ES-I3 (cell line): ENCODE results near the gene CFAP61.

Experiments
- H3K36me3 ChIP-seq: 2 replicates; pipeline ENCODE4 v1.6.1; 2013; ENCODE audit warnings: mild to moderate bottlenecking, low read length, control low read depth, moderate library complexity; ENCODE audit not compliant: insufficient read depth
- H3K4me1 ChIP-seq: 2 replicates; pipeline ENCODE4 v1.6.1; 2013; ENCODE audit warnings: mild to moderate bottlenecking, control low read depth, low read length; ENCODE audit not compliant: insufficient read depth
- H3K9ac ChIP-seq: 2 replicates; pipeline ENCODE4 v1.6.1; 2013; ENCODE audit warnings: low read depth, mild to moderate bottlenecking, low read length, moderate library complexity
- H3K9me3 ChIP-seq: 2 replicates; pipeline ENCODE4 v1.6.1; 2013; ENCODE audit warnings: mild to moderate bottlenecking, low read length, moderate library complexity; ENCODE audit not compliant: control insufficient read depth, insufficient read depth

The CFAP61 gene

DNA sequence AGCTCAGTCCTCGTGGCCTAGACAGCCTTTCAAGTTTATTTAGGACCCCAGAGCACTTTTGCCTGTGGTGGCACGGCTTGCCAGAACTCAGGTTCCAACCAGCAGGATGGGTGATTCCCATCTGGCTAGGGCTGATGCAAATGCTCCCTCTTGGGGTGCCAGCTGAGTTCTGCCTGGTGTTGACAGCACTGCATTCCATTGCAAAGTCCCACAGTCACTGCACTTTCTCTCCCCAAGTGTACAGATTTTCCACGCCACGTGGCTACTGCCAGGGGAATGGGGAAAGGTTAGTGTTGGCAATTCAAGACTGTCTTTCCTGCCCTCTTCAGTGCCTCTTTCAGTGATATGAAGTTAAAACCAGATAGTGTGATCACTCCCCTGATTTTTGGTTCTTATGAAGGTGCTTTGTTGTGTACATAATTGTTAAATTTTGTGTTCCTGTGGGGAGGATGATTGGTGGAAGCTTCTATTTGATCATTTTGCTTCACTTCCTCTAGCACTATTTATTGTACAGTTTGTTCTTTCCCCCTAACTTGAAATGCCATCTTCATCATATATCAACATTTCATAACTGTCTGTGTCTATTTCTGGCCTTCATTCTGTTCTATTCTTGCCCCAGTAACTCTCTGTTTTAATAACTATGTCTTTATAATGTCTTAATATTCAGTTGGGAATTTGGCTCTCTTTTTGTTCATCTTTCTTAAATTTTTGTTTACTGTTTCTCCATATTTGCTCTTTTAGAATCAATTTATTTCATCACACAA is 86.2 kb downstream of the CFAP61 start:
- no peaks in the 10 kb centered on the region for H3K36me3 ChIP-seq
- no peak overlapping the region for H3K9ac ChIP-seq
- no peaks in the 10 kb centered on the region for H3K4me1 ChIP-seq
- no peaks in the 10 kb centered on the region for H3K9me3 ChIP-seq

GRCh38 chr20:20139403-20139802 is 87.1 kb downstream of the CFAP61 start:
- no peak overlapping the region for H3K9ac ChIP-seq
- no peaks in the 10 kb centered on the region for H3K4me1 ChIP-seq
- no peaks in the 10 kb centered on the region for H3K9me3 ChIP-seq
- no peaks in the 10 kb centered on the region for H3K36me3 ChIP-seq

- H3K36me3 ChIP-seq, result no peaks in the 10 kb centered on the region
- H3K9me3 ChIP-seq, result no peaks in the 10 kb centered on the region
- no peak overlapping the region for H3K9ac ChIP-seq
- no peaks in the 10 kb centered on the region for H3K4me1 ChIP-seq
Measured at GRCh38 chr20:20143165-20143564, 90.8 kb downstream of the CFAP61 start.

GRCh38 chr20:20143646-20144045 is 91.3 kb downstream of the CFAP61 start:
- Histone ChIP-seq H3K9ac (no peak overlapping the region), H3K9me3 (no peaks in the 10 kb centered on the region), H3K36me3 (no peaks in the 10 kb centered on the region), H3K4me1 (no peaks in the 10 kb centered on the region)

- H3K36me3 ChIP-seq, result no peaks in the 10 kb centered on the region
- H3K9ac ChIP-seq, result no peak overlapping the region
- H3K4me1 ChIP-seq, result no peaks in the 10 kb centered on the region
- no peaks in the 10 kb centered on the region for H3K9me3 ChIP-seq
Measured at GRCh38 chr20:20148779-20149178, 96.4 kb downstream of the CFAP61 start.

- no peak overlapping the region for H3K9ac ChIP-seq
- no peaks in the 10 kb centered on the region for H3K4me1 ChIP-seq
- no peaks in the 10 kb centered on the region for H3K9me3 ChIP-seq
- H3K36me3 ChIP-seq, result no peaks in the 10 kb centered on the region
Measured at GRCh38 chr20:20150241-20150640, 97.9 kb downstream of the CFAP61 start.

DNA sequence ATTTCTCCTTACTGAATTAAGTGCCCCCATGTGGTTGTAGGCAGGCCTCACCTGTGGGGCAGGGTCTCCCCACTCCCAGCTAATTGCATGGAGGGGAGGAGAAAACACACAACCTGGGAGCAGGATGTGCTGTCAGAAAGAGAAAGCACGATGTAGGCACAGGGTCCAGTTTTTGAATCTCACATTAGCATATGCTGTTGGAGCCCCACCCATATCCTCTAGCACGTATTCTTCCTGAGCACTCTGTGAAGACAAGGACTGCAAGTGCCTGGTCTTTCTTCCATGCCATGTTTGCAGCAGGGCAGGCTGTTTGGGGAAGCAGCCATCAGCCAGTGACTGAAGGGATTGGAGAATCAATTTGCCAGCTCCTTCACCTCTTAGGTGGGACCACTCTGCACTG is 108.2 kb downstream of the CFAP61 start:
- H3K9ac ChIP-seq, result no peak overlapping the region
- H3K9me3 ChIP-seq, result no peaks in the 10 kb centered on the region
- H3K4me1 ChIP-seq, result no peaks in the 10 kb centered on the region
- H3K36me3 ChIP-seq, result no peaks in the 10 kb centered on the region

- no peaks in the 10 kb centered on the region for H3K4me1 ChIP-seq
Measured at GRCh38 chr20:20161611-20162010, 109.3 kb downstream of the CFAP61 start.

GRCh38 chr20:20167698-20168097 is 115.4 kb downstream of the CFAP61 start:
- Histone ChIP-seq H3K36me3 (no peaks in the 10 kb centered on the region), H3K9me3 (no peaks in the 10 kb centered on the region), H3K4me1 (no peaks in the 10 kb centered on the region), H3K9ac (no peak overlapping the region)

More at GRCh38 chr20:20161611-20162010, 109.3 kb downstream of the CFAP61 start:
- Histone ChIP-seq H3K9ac (no peak overlapping the region), H3K9me3 (no peaks in the 10 kb centered on the region), H3K36me3 (no peaks in the 10 kb centered on the region)

GRCh38 chr20:20173254-20173653 is 120.9 kb downstream of the CFAP61 start:
- no peak overlapping the region for H3K9ac ChIP-seq
- no peaks in the 10 kb centered on the region for H3K4me1 ChIP-seq
- H3K36me3 ChIP-seq, result no peaks in the 10 kb centered on the region
- H3K9me3 ChIP-seq, result no peaks in the 10 kb centered on the region

GRCh38 chr20:20174089-20174835 is 121.9 kb downstream of the CFAP61 start:
- Histone ChIP-seq H3K9me3 (no peaks in the 10 kb centered on the region), H3K9ac (no peak overlapping the region), H3K36me3 (no peaks in the 10 kb centered on the region), H3K4me1 (no peaks in the 10 kb centered on the region)

DNA sequence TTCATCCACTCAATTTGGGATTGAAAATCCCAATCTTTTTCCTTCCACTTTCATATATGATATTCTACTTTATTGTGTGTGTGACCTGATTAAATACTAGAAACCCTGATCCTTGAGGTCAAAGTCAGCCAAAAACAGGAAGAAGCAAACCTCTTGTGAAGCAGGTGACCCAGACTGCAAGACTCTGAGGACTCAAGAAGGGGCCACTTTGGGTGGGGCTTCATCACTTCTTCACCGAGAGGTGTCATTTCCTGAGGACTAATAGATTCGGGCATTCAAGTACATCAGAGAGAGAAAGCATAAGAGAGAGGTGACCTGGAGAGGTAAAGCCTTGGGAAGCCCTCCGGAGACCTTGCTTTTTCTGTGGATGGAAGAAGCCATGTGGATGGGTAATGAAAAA is 129.0 kb downstream of the CFAP61 start:
- Histone ChIP-seq H3K9me3 (no peaks in the 10 kb centered on the region), H3K4me1 (no peaks in the 10 kb centered on the region), H3K36me3 (no peaks in the 10 kb centered on the region), H3K9ac (no peak overlapping the region)

GRCh38 chr20:20184149-20184548 is 131.8 kb downstream of the CFAP61 start:
- Histone ChIP-seq H3K36me3 (no peaks in the 10 kb centered on the region), H3K9ac (no peak overlapping the region), H3K9me3 (no peaks in the 10 kb centered on the region), H3K4me1 (no peaks in the 10 kb centered on the region)

DNA sequence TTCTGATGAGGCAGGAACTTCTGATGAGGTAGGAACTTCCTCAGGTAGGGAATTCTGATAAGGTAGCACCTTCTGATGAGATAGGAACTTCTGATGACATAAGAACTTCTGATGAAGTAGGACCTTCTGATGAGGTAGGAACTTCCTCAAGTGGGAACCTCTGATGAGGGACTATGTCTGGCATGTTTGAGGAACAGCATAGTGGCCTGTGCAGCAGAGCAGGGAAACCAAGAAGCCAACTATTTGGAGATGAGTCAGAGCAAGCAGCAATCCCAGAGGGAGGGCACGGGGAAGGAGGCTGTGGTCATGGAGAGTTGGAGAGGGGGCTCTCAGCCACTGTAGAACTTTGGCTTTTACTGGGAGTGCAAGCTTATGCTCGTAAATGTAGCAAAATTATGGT is 132.4 kb downstream of the CFAP61 start:
- Histone ChIP-seq H3K36me3 (no peaks in the 10 kb centered on the region), H3K9ac (no peak overlapping the region)

DNA sequence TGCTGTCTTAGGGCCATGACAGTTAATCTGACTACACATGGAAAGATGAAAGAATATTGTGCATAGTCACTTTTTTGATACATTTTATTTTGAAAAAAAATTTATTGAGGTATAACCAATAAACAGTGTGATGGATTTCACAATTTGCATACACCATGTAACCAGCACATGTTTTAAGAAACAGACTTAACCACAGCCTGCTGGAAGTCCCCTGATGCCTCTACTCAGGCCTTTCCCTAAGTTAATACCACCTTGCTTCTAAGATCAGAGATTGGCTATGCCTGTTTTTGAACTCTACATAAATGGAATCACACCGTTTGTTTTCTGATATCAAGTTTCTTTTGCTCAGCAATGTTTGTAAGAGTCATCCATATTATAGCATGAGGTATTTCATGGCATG is 136.3 kb downstream of the CFAP61 start:
- H3K36me3 ChIP-seq, result no peaks in the 10 kb centered on the region
- H3K9me3 ChIP-seq, result no peaks in the 10 kb centered on the region
- no peaks in the 10 kb centered on the region for H3K4me1 ChIP-seq
- no peak overlapping the region for H3K9ac ChIP-seq

More for the DNA sequence above, 132.4 kb downstream of the CFAP61 start:
- Histone ChIP-seq H3K4me1 (no peaks in the 10 kb centered on the region), H3K9me3 (no peaks in the 10 kb centered on the region)
